Prostate gland (tissue), 2 donors: ENCODE measurements around the gene GLYATL3.

Source experiments
- CTCF ChIP-seq, 4 experiments: fragments of 200-600 bp in 2 of 4; fragments of 450-650 bp in 2 of 4; sonication (generic) in 2 of 4; IDR thresholded peaks; 1 replicate in 3 of 4; 2 replicates in 1 of 4; pipeline ENCODE4 v1.5.1; 2016 to 2019; ENCODE audit warnings: antibody characterized with exemption in 4 of 4, mild to moderate bottlenecking in 2 of 4, moderate library complexity in 2 of 4
- POLR2A ChIP-seq: fragments of 450-650 bp; IDR thresholded peaks from one replicate; pipeline ENCODE4 v1.6.1; 2016; ENCODE audit warnings: antibody characterized with exemption, mild to moderate bottlenecking

DNA sequence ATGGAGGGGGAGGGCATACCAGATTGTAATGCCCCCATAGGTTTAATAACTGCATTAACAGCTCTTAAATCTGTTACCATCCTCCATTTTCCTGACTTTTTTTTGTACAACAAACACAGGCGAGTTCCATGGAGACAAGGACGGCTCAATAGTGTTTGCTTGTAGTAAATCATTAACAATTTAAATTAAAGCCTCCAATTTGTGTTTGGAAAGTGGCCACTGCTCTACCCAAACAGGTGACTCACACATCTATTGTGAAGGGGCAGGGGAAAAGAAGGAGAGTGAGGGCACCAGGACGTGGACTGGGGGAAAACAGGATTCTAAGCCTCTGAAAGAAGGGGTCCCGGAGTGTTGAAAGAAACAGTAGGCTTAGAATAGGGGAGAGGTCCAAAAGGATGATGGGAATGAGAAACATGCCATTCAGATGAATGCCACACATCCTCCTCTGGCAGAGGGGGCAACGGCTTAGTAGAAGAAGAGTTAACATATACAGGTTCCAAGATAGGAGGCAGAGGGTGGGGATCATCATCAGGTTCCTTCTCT lies 6.9 kb downstream of the GLYATL3 start:
- TF ChIP-seq POLR2A, result no peak
- no peak for TF ChIP-seq CTCF (IDR thresholded peaks at IDR 0.05)
